Stomach (tissue), 9 donors: Measurements from ENCODE around the gene UBAC2. TPM values are rescaled to one million over a fixed set of nuclear protein-coding genes. Genes with fewer than 3 reads are reported as not detected.

Experiments used
- DNase-seq, 2 donors: peaks; one replicate each; pipeline versions ENCODE4 v3.0.0 to v3.0.0-alpha.2; 2013 to 2019
- H3K27ac ChIP-seq, 5 donors: fragments of 200-600 bp in 4 of 5; sonication (generic) in 4 of 5; one replicate each; pipeline ENCODE4 v1.5.1; 2013 to 2019; ENCODE audit warnings: mild to moderate bottlenecking in 1 of 5, moderate library complexity in 1 of 5
- H3K27me3 ChIP-seq, 3 donors: fragments of 200-600 bp; sonication (generic); one replicate each; pipeline ENCODE4 v1.5.1; 2017 to 2019; ENCODE audit warnings: mixed run types in 1 of 3
- H3K36me3 ChIP-seq, 4 donors: fragments of 200-600 bp; sonication (generic); 1 replicate in 3 of 4; 2 replicates in 1 of 4; pipeline ENCODE4 v1.5.1; 2016 to 2019
- H3K4me1 ChIP-seq, 4 donors: fragments of 200-600 bp; sonication (generic); one replicate each; pipeline ENCODE4 v1.5.1; 2016 to 2019
- H3K4me3 ChIP-seq, 4 donors: fragments of 200-600 bp; sonication (generic) in 3 of 4; one replicate each; pipeline ENCODE4 v1.5.1; 2016 to 2019; ENCODE audit warnings: mild to moderate bottlenecking in 1 of 4
- H3K9me3 ChIP-seq, 4 donors: fragments of 200-600 bp; sonication (generic); one replicate each; pipeline ENCODE4 v1.5.1; 2016 to 2019
- CTCF ChIP-seq, 7 experiments: fragments of 450-650 bp in 4 of 7; fragments of 200-600 bp in 3 of 7; sonication (generic) in 3 of 7; IDR thresholded peaks; one replicate each; pipeline ENCODE4 v1.5.1; 2016 to 2019; ENCODE audit warnings: antibody characterized with exemption in 7 of 7, control low read depth in 2 of 7, mild to moderate bottlenecking in 1 of 7
- EP300 ChIP-seq: sonication (generic); formaldehyde crosslinking; IDR thresholded peaks from one replicate; pipeline ENCODE4 v1.6.1; 2017; ENCODE audit warnings: antibody characterized with exemption
- POLR2A ChIP-seq, 4 donors: fragments of 450-650 bp; IDR thresholded peaks; one replicate each; pipeline ENCODE4 v1.6.1; 2016; ENCODE audit warnings: antibody characterized with exemption in 4 of 4, control low read depth in 2 of 4, mild to moderate bottlenecking in 1 of 4, moderate library complexity in 1 of 4
- POLR2AphosphoS5 ChIP-seq, 3 donors: sonication (generic); formaldehyde crosslinking; IDR thresholded peaks; one replicate each; pipeline ENCODE4 v1.6.1; 2016; ENCODE audit warnings: antibody characterized with exemption in 3 of 3
- WGBS, 5 donors: extraction: QIAGEN DNeasy Blood & Tissue Kit in 3 of 5; methylation state at CpG; one replicate each; pipeline versions ENCODE4 v1.1.5 to v1.1.7; 2013 to 2018; 5-methylcytosine and 5-hydroxymethylcytosine counted together
- intact Hi-C: fragments of 100-400 bp; cut with DNase I; formaldehyde crosslinking; loops from one replicate; pipeline ENCODE4 v1.15.1; 2023; ENCODE audit warnings: low total_unique reads
- polyA plus RNA-seq, 3 donors: library from polyadenylated mRNA; stranded (reverse); fragments of 200-250 nt; gene quantifications; one replicate each; pipeline ENCODE4 v1.2.3, GENCODE V29; 2013
- total RNA-seq, 5 donors: library from RNA; depleted of rRNA; stranded (reverse); fragments of >200 nt; gene quantifications; one replicate each; pipeline versions ENCODE4 v1.1.0 to v1.2.3, GENCODE V29; 2014 to 2016
- donor health status: healthy with polysubstance abuse.
- donor health status: Bipolar disorder and iron deficiency.
- donor health status: healthy.

UBAC2 gene
- total and polyA plus RNA-seq, 8 donors = 18.1 to 68.8 (median 40.1) TPM

GRCh38 chr13:99290894-99291293 lies 90.2 kb downstream of the UBAC2 start:
- Histone ChIP-seq H3K4me1 (peaks cover 7 to 53% (median 34%) of the 10 kb centered on the region in 4 donors), H3K27ac (no peak overlapping the region), H3K9me3 (no peaks in the 10 kb centered on the region), H3K4me3 (no peak overlapping the region), H3K36me3 (peaks cover 0 to 17% (median 11%) of the 10 kb centered on the region in 4 donors), H3K27me3 (no peaks in the 10 kb centered on the region)
- intact Hi-C loops = no loop called here
- 74 to 84% (median 82%) methylated on average over 3 of the region's 3 CpGs for WGBS, 5 donors
- TF ChIP-seq CTCF (IDR thresholded peaks at IDR 0.05) (no peak), POLR2AphosphoS5 (IDR thresholded peaks at IDR 0.05) (no peak), EP300 (no peak), POLR2A (IDR thresholded peaks at IDR 0.05) (no peak)
- no peak for DNase-seq

DNA sequence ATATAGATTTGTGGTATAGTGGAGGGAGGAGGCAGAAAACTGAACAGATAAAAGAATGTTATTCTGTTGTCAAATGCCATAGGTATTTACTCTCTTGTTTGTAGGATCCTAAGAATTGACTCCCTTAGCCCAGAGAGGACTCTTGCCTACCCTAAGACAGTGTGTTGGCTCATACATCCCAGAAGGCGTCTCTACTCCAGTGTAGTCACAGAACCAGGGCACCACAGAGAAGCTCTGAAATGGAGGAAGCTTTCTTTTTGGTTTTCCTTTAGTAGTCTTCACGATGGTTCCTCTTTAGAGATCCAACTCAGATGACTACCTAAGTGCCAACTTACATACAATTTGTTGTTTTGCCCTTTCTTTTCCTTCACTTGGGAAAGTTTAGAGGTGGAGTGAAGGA lies 92.5 kb downstream of the UBAC2 start:
- WGBS, 5 donors = 78 to 94% (median 90%) methylated on average over 2 of the region's 2 CpGs
- intact Hi-C loops = no loop called here
- TF ChIP-seq POLR2A (IDR thresholded peaks at IDR 0.05) = no peak
- TF ChIP-seq POLR2AphosphoS5 (IDR thresholded peaks at IDR 0.05) = no peak
- no peak for TF ChIP-seq EP300
- no peak for TF ChIP-seq CTCF (IDR thresholded peaks at IDR 0.05)
- H3K4me1 ChIP-seq = peaks cover 0 to 51% (median 32%) of the 10 kb centered on the region in 4 donors
- H3K27me3 ChIP-seq = no peaks in the 10 kb centered on the region
- H3K9me3 ChIP-seq = no peaks in the 10 kb centered on the region
- H3K27ac ChIP-seq = no peak overlapping the region
- H3K4me3 ChIP-seq = no peak overlapping the region
- H3K36me3 ChIP-seq = peaks cover 0 to 17% (median 11%) of the 10 kb centered on the region in 4 donors
- no peak for DNase-seq

GRCh38 chr13:99294198-99294597 lies 93.5 kb downstream of the UBAC2 start:
- intact Hi-C loops = no loop called here
- Histone ChIP-seq H3K36me3 (peaks cover 0 to 17% (median 11%) of the 10 kb centered on the region in 4 donors), H3K4me3 (no peak overlapping the region), H3K9me3 (no peaks in the 10 kb centered on the region), H3K27ac (no peak overlapping the region), H3K27me3 (no peaks in the 10 kb centered on the region), H3K4me1 (peaks cover 0 to 44% (median 25%) of the 10 kb centered on the region in 4 donors)
- no peak for DNase-seq
- TF ChIP-seq CTCF (IDR thresholded peaks at IDR 0.05) (no peak), EP300 (no peak), POLR2A (IDR thresholded peaks at IDR 0.05) (no peak), POLR2AphosphoS5 (IDR thresholded peaks at IDR 0.05) (no peak)

GRCh38 chr13:99294958-99295357 lies 94.3 kb downstream of the UBAC2 start:
- Histone ChIP-seq H3K36me3 (peaks cover 0 to 17% (median 10%) of the 10 kb centered on the region in 4 donors), H3K4me1 (peaks cover 0 to 43% (median 18%) of the 10 kb centered on the region in 4 donors), H3K27me3 (no peaks in the 10 kb centered on the region), H3K9me3 (no peaks in the 10 kb centered on the region), H3K4me3 (no peak overlapping the region), H3K27ac (no peak overlapping the region)
- 71 to 80% (median 74%) methylated on average over 7 of the region's 7 CpGs for WGBS, 5 donors
- TF ChIP-seq POLR2A (IDR thresholded peaks at IDR 0.05) (no peak), CTCF (IDR thresholded peaks at IDR 0.05) (no peak), POLR2AphosphoS5 (IDR thresholded peaks at IDR 0.05) (no peak), EP300 (no peak)
- intact Hi-C loops = no loop called here
- no peak for DNase-seq
